SU-DHL-6 (cell line): ENCODE results near the gene TM9SF1.

Source experiments
- H2AFZ ChIP-seq: fragments of 200-600 bp; sonication (generic); 2 replicates; pipeline ENCODE4 v1.6.1; 2014; ENCODE audit warnings: low read depth, mild to moderate bottlenecking, moderate library complexity, mixed read lengths, antibody characterized with exemption, low read length; ENCODE audit not compliant: severe bottlenecking
- H3F3A ChIP-seq: fragments of 200-600 bp; shearing (Covaris generic); 2 replicates; pipeline ENCODE4 v1.6.0; 2016; ENCODE audit warnings: antibody characterized with exemption, mild to moderate bottlenecking; ENCODE audit not compliant: insufficient read depth
- H3K27ac ChIP-seq: fragments of 200-600 bp; sonication (generic); 2 replicates; pipeline ENCODE4 v1.5.1; 2016; ENCODE audit warnings: low read depth, mild to moderate bottlenecking, low read length, moderate library complexity, mixed read lengths
- H3K27me3 ChIP-seq: fragments of 200-600 bp; sonication (generic), shearing (Covaris generic); 2 replicates; pipeline ENCODE4 v1.6.0; 2014; ENCODE audit warnings: mild to moderate bottlenecking, low read length
- H3K36me3 ChIP-seq: fragments of 200-600 bp; sonication (generic); 2 replicates; pipeline ENCODE4 v1.6.1; 2014; ENCODE audit warnings: mild to moderate bottlenecking, low read length, mixed read lengths
- H3K4me2 ChIP-seq: fragments of 300-600, 200-600 bp; shearing (Covaris generic), sonication (generic); 2 replicates; pipeline ENCODE4 v1.6.0; 2014; ENCODE audit warnings: low read length, low read depth, mild to moderate bottlenecking; ENCODE audit not compliant: poor library complexity, severe bottlenecking
- H3K4me3 ChIP-seq: fragments of 200-600 bp; sonication (generic); 2 replicates; pipeline ENCODE4 v1.5.1; 2014; ENCODE audit warnings: antibody characterized with exemption, low read length, mild to moderate bottlenecking, mixed read lengths; ENCODE audit not compliant: insufficient read depth, poor library complexity, severe bottlenecking
- H3K79me2 ChIP-seq: fragments of 200-600 bp; sonication (generic); 2 replicates; pipeline ENCODE4 v1.6.1; 2014; ENCODE audit warnings: mild to moderate bottlenecking, low read length, moderate library complexity; ENCODE audit not compliant: insufficient read depth
- H3K9ac ChIP-seq: fragments of 200-600 bp; sonication (generic); 2 replicates; pipeline ENCODE4 v1.7.0; 2014; ENCODE audit warnings: mild to moderate bottlenecking, low read length
- H3K9me2 ChIP-seq: fragments of 200-600 bp; sonication (generic); replicated peaks from 2 replicates; pipeline ENCODE4 v1.6.1; 2014; ENCODE audit warnings: low read length; ENCODE audit not compliant: insufficient read depth
- H3K9me3 ChIP-seq: fragments of 200-600 bp; sonication (generic); 2 replicates; pipeline ENCODE4 v1.6.1; 2014; ENCODE audit warnings: low read length, mixed read lengths; ENCODE audit not compliant: insufficient read depth
- H4K20me1 ChIP-seq: fragments of 200-600 bp; sonication (generic); 2 replicates; pipeline ENCODE4 v1.6.1; 2014; ENCODE audit warnings: low read depth, mild to moderate bottlenecking, antibody characterized with exemption, low read length, moderate library complexity, mixed read lengths
- EZH2phosphoT487 ChIP-seq: fragments of 200-600 bp; sonication (generic), shearing (Covaris generic); conservative IDR thresholded peaks from 2 replicates; pipeline ENCODE4 v1.6.1; 2018; ENCODE audit warnings: mild to moderate bottlenecking, antibody characterized with exemption, low read length, moderate library complexity, mixed read lengths
- TF ChIP-seq, protein P1 (sequence below): fragments of 200-600 bp; sonication (generic); IDR thresholded peaks from one replicate; pipeline ENCODE4 v1.5.1; 2017; ENCODE audit warnings: antibody characterized with exemption, mild to moderate bottlenecking, low read length, moderate library complexity; ENCODE audit not compliant: insufficient read depth, poor library complexity, severe bottlenecking

TM9SF1 gene

DNA sequence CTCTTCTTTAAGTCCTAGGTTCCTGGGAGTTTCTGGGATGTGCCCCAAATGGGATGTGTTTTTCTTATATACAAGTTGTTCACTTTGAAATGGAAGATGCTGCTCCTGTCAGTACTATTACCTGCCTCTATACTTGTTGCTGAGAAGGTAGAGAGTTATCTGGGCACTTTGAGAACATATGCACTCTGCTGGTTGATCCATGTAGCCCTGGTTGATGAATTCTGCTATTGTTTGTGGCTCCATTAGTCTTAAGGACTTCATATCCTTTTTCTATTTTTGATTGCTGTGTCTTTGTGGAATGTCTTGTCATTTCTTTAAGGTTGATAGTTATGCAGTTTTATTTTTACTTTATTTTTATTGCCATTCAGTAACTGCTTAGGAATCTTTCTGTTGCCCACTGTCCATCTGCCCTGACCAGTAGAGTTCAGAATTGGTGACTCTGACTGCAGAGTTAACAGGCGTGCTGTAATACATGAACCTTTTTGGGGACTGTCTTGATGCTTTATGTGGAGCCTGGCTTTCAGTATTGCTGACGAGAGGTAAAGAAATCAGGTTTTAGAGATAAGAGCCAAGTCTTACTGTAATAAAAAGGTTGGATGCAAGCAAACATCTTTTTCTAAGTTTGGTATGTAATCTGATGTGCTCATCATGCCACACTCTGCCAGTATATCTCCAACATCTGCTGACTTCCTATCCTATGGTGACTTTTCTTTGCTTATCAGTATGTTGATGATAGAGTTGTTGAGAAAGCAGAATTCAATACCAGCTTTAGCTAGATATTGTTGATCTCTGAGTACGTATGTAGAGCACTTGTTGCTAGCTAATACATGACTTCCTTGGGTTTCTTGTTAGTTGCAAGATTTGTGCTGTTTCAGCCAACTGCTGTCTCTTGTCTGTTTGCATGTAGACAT is 39.1 kb upstream of the TM9SF1 start:
- Histone ChIP-seq H3K4me2 (peak overlapping the region; percentile 85), H3K27me3 (no peaks in the 10 kb centered on the region), H2AFZ (no peak overlapping the region), H3K9me2 (no peaks in the 10 kb centered on the region), H3K36me3 (no peaks in the 10 kb centered on the region), H3K9ac (peak overlapping the region; percentile 81; the same call in 1 of the 2 replicates), H4K20me1 (no peaks in the 10 kb centered on the region), H3K9me3 (no peaks in the 10 kb centered on the region), H3K4me3 (no peak overlapping the region), H3F3A (peaks cover 13% of the 10 kb centered on the region; the same call in 1 of the 2 replicates), H3K79me2 (peaks cover 34% of the 10 kb centered on the region), H3K27ac (no peak overlapping the region)
- no peak for TF ChIP-seq EZH2phosphoT487
- TF ChIP-seq, protein P1, sequence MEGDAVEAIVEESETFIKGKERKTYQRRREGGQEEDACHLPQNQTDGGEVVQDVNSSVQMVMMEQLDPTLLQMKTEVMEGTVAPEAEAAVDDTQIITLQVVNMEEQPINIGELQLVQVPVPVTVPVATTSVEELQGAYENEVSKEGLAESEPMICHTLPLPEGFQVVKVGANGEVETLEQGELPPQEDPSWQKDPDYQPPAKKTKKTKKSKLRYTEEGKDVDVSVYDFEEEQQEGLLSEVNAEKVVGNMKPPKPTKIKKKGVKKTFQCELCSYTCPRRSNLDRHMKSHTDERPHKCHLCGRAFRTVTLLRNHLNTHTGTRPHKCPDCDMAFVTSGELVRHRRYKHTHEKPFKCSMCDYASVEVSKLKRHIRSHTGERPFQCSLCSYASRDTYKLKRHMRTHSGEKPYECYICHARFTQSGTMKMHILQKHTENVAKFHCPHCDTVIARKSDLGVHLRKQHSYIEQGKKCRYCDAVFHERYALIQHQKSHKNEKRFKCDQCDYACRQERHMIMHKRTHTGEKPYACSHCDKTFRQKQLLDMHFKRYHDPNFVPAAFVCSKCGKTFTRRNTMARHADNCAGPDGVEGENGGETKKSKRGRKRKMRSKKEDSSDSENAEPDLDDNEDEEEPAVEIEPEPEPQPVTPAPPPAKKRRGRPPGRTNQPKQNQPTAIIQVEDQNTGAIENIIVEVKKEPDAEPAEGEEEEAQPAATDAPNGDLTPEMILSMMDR, result no peak

DNA sequence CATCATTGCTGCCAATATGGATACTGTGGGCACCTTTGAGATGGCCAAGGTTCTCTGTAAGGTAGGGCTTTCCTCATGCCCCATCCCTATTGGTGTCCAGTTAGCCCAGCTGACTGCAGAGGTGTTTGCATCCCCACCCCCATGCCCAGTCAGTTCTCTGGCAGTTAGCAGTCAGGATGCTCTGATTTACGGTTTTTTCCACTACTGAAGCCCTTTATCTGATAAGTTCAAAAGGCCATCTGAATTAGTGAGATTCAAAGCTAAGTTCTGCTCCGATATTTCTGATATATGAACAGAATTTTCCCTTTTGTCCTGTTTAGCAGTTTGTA is 38.3 kb upstream of the TM9SF1 start:
- Histone ChIP-seq H3K36me3 (no peaks in the 10 kb centered on the region), H3K27ac (peak overlapping the region; percentile 74; the same call in 1 of the 2 replicates), H3K79me2 (peaks cover 42% of the 10 kb centered on the region), H3K27me3 (no peaks in the 10 kb centered on the region), H3K9me2 (no peaks in the 10 kb centered on the region), H3K9ac (peak overlapping the region; percentile 81), H3K9me3 (no peaks in the 10 kb centered on the region), H3K4me2 (peak overlapping the region; percentile 85), H3F3A (peaks cover 14% of the 10 kb centered on the region; the same call in 1 of the 2 replicates), H2AFZ (no peak overlapping the region), H3K4me3 (peak overlapping the region; percentile 99), H4K20me1 (no peaks in the 10 kb centered on the region)
- TF ChIP-seq, protein P1, result no peak
- no peak for TF ChIP-seq EZH2phosphoT487

DNA sequence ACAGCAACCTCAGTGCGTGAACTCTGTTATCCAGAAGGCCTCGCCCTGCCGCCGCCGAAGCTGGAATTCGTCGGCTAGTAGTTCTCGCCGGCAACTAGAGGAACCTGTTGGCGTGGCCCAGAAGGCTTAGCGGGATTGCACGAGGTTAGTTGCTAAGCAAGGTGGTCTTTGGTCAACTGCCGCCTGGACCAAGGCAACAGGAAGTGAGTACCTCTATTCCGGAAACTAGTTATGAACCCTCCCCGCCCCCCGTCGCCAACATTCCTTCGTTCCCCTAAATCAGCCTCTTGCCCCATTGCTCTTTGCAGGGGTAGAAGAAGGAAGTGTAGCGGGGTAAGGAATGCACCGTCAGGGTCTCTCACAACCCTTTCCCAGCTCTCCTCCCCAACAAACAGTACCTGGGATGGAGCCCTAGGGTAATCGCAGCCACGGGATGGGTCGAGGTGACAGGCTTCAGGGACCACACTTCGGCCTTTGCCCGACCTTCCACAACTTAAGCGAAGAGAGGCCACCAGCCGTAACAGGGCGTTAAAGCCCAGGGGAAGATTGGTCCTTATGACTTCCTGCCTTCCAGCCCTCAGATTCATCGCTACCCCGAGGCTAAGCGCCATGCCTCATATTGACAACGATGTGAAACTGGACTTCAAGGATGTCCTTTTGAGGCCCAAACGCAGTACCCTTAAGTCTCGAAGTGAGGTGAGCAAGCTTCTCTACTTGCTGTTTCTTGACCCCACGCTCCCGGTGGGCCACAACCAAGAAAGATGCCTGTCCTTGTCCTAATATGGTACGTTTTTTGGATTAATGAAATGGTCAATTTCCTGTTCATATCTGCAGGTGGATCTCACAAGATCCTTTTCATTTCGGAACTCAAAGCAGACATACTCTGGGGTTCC is 37.6 kb upstream of the TM9SF1 start, which contains the start of gene GMPR2:
GMPR2 (plus strand) TSS at position 285 of the 893 bp plus-strand sequence; CDS start at position 610, 325 bp downstream.
- peaks cover 48% of the 10 kb centered on the region for H3K79me2 ChIP-seq

More for the DNA sequence above, 37.6 kb upstream of the TM9SF1 start, which contains the start of gene GMPR2:
- Histone ChIP-seq H3K9ac (peak within 1 kb of the TSS; percentile 81), H3K9me2 (no peaks in the 10 kb centered on the region), H3K4me3 (peak within 1 kb of the TSS; percentile 99), H3K27me3 (no peaks in the 10 kb centered on the region), H3K27ac (peak within 1 kb of the TSS; percentile 74), H3K9me3 (no peaks in the 10 kb centered on the region), H2AFZ (peak within 1 kb of the TSS; percentile 93), H4K20me1 (no peaks in the 10 kb centered on the region), H3K36me3 (no peaks in the 10 kb centered on the region), H3F3A (peaks cover 16% of the 10 kb centered on the region; the same call in 1 of the 2 replicates), H3K4me2 (peak within 1 kb of the TSS; percentile 85)
- TF ChIP-seq, protein P1, result no peak
- TF ChIP-seq EZH2phosphoT487, result no peak
